Tibial artery (tissue), 4 donors: ENCODE measurements around the gene ADGRG6.
"Not testable (repeated sequence)": the region's sequence is repeated elsewhere in the genome, so short reads cannot be mapped to it uniquely, and the experiment has no call there.

Source experiments
- DNase-seq, 2 donors: peaks; one replicate each; pipeline ENCODE4 v3.0.0-alpha.2; 2019
- H3K27ac ChIP-seq, 2 donors: fragments of 200-600 bp; sonication (generic) in 1 of 2; 1 replicate in 1 of 2; 2 replicates in 1 of 2; pipeline ENCODE4 v1.5.1; 2018 to 2019; ENCODE audit warnings: mild to moderate bottlenecking in 1 of 2
- H3K27me3 ChIP-seq, 2 donors: fragments of 200-600 bp; sonication (generic) in 1 of 2; one replicate each; pipeline versions ENCODE4 v1.5.1 to v1.6.0; 2016 to 2019
- H3K36me3 ChIP-seq, 3 donors: fragments of 200-600 bp; sonication (generic) in 2 of 3; one replicate each; pipeline ENCODE4 v1.5.1; 2016 to 2019; ENCODE audit warnings: mild to moderate bottlenecking in 2 of 3
- H3K4me1 ChIP-seq, 4 donors: fragments of 200-600 bp; sonication (generic) in 2 of 4; 1 replicate in 3 of 4; 2 replicates in 1 of 4; pipeline ENCODE4 v1.5.1; 2016 to 2019
- H3K4me3 ChIP-seq, 2 donors: fragments of 200-600 bp; sonication (generic) in 1 of 2; 1 replicate in 1 of 2; 2 replicates in 1 of 2; pipeline ENCODE4 v1.5.1; 2018 to 2019; ENCODE audit warnings: mild to moderate bottlenecking in 2 of 2
- H3K9me3 ChIP-seq, 3 donors: fragments of 200-600 bp; sonication (generic) in 1 of 3; one replicate each; pipeline ENCODE4 v1.5.1; 2016 to 2019
- intact Hi-C: fragments of 100-400 bp; cut with DNase I; formaldehyde crosslinking; loops from one replicate; pipeline ENCODE4 v1.15.0; 2023; ENCODE audit warnings: low total_unique reads
- TF ChIP-seq, protein P1 (sequence below), 2 experiments: fragments of 200-600 bp in 1 of 2; fragments of 450-650 bp in 1 of 2; IDR thresholded peaks; one replicate each; pipeline ENCODE4 v1.5.1; 2017 to 2019; ENCODE audit warnings: antibody characterized with exemption in 2 of 2, mild to moderate bottlenecking in 1 of 2, moderate library complexity in 1 of 2

The ADGRG6 gene

DNA sequence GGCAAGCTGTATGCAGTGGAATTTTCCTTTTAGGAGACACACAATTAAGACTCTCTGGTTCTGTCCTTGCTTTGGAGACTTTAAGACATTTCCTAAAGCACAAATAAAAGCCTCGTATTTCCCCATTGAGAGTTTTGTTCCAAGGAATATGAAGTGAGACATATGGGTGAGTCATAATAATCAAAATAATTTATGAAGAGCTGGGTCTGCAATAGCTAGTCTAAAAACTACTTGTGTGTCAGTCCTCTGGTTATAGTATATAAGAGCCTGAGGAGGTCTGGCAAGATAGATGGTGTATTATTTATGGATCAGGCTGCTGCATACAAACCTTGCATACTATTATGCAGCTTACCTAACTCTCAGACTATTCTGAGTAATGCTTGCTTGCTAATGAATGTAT, 142.6 kb downstream of the ADGRG6 start:
- TF ChIP-seq, protein P1, sequence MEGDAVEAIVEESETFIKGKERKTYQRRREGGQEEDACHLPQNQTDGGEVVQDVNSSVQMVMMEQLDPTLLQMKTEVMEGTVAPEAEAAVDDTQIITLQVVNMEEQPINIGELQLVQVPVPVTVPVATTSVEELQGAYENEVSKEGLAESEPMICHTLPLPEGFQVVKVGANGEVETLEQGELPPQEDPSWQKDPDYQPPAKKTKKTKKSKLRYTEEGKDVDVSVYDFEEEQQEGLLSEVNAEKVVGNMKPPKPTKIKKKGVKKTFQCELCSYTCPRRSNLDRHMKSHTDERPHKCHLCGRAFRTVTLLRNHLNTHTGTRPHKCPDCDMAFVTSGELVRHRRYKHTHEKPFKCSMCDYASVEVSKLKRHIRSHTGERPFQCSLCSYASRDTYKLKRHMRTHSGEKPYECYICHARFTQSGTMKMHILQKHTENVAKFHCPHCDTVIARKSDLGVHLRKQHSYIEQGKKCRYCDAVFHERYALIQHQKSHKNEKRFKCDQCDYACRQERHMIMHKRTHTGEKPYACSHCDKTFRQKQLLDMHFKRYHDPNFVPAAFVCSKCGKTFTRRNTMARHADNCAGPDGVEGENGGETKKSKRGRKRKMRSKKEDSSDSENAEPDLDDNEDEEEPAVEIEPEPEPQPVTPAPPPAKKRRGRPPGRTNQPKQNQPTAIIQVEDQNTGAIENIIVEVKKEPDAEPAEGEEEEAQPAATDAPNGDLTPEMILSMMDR (IDR thresholded peaks at IDR 0.05): no peak
- Histone ChIP-seq H3K27me3 (no peaks in the 10 kb centered on the region), H3K27ac (no peak overlapping the region), H3K9me3 (no peaks in the 10 kb centered on the region), H3K36me3 (no peaks in the 10 kb centered on the region), H3K4me3 (no peak overlapping the region), H3K4me1 (no peaks in the 10 kb centered on the region)
- no peak for DNase-seq
- intact Hi-C loops: no loop called here

GRCh38 chr6:142444881-142445301, 143.1 kb downstream of the ADGRG6 start:
- Histone ChIP-seq H3K36me3 (no peaks in the 10 kb centered on the region), H3K4me1 (no peaks in the 10 kb centered on the region), H3K9me3 (no peaks in the 10 kb centered on the region), H3K27ac (no peak overlapping the region), H3K27me3 (no peaks in the 10 kb centered on the region), H3K4me3 (no peak overlapping the region)
- TF ChIP-seq, protein P1 (IDR thresholded peaks at IDR 0.05): no peak
- DNase-seq: no peak
- intact Hi-C loops: no loop called here

- no peak for DNase-seq
- TF ChIP-seq, protein P1 (IDR thresholded peaks at IDR 0.05): no peak
- no peak overlapping the region for H3K27ac ChIP-seq
- H3K27me3 ChIP-seq: no peaks in the 10 kb centered on the region
- intact Hi-C loops: no loop called here
- H3K4me1 ChIP-seq: no peaks in the 10 kb centered on the region
- H3K4me3 ChIP-seq: no peak overlapping the region
- no peaks in the 10 kb centered on the region for H3K9me3 ChIP-seq
- no peaks in the 10 kb centered on the region for H3K36me3 ChIP-seq
These were observed 144.4 kb downstream of the ADGRG6 start for GRCh38 chr6:142446168-142446567.

GRCh38 chr6:142446576-142446975, 144.8 kb downstream of the ADGRG6 start:
- Histone ChIP-seq H3K36me3 (no peaks in the 10 kb centered on the region), H3K27ac (no peak overlapping the region), H3K27me3 (no peaks in the 10 kb centered on the region), H3K9me3 (no peaks in the 10 kb centered on the region), H3K4me1 (no peaks in the 10 kb centered on the region), H3K4me3 (no peak overlapping the region)
- intact Hi-C loops: no loop called here
- TF ChIP-seq, protein P1 (IDR thresholded peaks at IDR 0.05): no peak
- no peak for DNase-seq

DNA sequence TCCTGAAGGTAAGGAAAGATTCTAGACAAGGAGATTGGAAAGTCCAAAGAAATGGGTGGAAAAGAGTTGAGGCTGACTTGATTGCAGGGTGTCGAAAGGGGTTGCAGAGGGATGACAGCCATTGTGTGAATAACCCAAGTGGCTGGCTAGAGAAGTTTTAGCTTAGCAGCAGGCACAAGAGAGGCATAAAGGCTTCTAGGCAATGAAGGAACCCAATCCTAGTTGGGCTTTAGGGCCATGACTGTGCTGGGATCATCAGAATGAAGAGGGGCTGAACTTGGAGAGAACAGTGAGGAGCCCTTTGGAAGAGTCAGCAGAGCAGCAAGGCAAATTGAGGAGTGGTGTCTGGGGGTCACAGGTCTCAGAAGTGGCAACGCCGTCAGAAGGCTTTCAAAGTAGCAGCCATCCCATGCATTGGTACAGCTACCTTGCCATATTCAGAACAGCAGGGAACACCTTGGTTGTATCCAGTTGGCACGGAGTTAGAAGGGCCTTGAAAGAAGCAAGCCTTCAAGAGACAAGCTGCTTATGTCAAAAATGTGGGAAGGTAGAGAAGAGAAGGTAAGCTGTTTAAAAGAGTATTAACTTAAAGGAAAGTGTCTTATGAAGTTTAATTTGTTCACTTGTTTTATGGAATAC, 146.4 kb downstream of the ADGRG6 start:
- Histone ChIP-seq H3K4me3 (no peak overlapping the region), H3K36me3 (no peaks in the 10 kb centered on the region), H3K4me1 (no peaks in the 10 kb centered on the region), H3K27ac (no peak overlapping the region), H3K9me3 (no peaks in the 10 kb centered on the region), H3K27me3 (no peaks in the 10 kb centered on the region)
- intact Hi-C loops: no loop called here
- no peak for DNase-seq
- TF ChIP-seq, protein P1 (IDR thresholded peaks at IDR 0.05): no peak

DNA sequence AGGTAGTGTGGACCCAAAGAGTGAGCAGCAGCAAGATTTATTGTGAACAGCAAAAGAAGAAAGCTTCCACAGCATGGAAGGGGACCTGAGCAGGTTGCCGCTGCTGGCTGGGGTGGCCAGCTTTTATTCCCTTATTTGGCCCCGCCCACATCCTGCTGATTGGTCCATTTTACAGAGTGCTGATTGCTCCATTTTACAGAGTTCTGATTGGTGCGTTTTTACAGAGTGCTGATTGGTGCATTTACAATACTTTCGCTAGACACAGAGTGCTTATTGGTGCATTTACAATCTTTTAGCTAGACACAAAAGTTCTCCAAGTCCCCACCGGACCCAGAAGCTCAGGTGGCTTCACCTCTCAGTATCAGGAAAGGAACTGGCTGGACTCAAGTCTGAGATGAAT, 149.0 kb downstream of the ADGRG6 start:
- H3K4me3 ChIP-seq, H3K27ac ChIP-seq, H3K9me3 ChIP-seq, DNase-seq, H3K4me1 ChIP-seq, H3K27me3 ChIP-seq, intact Hi-C loops, H3K36me3 ChIP-seq: not testable (repeated sequence)
